Stimulated activated CD4-positive, alpha-beta T cell treated with anti-CD3 and anti-CD28 coated beads, Interleukin-15, amount 100 ng/mL, for 24 hours (primary cell): ENCODE results near the gene PKD1L1.
"Not testable (repeated sequence)": the region's sequence is repeated elsewhere in the genome, so short reads cannot be mapped to it uniquely, and the experiment has no call there.

ENCODE experiments used
- DNase-seq: peaks from one replicate; pipeline ENCODE4 v3.0.0-alpha.2; 2020

Gene PKD1L1

GRCh38 chr7:47937065-47937687 is 11.1 kb downstream of the PKD1L1 start:
- DNase-seq = no peak

GRCh38 chr7:47936323-47936722 is 11.9 kb downstream of the PKD1L1 start:
- no peak for DNase-seq

- DNase-seq = no peak
Measured at GRCh38 chr7:47935336-47935735, 12.9 kb downstream of the PKD1L1 start.

- no peak for DNase-seq
Measured at GRCh38 chr7:47934831-47935230, 13.4 kb downstream of the PKD1L1 start.

GRCh38 chr7:47933215-47933614 is 15.1 kb downstream of the PKD1L1 start:
- DNase-seq = no peak

GRCh38 chr7:47932466-47933037 is 15.7 kb downstream of the PKD1L1 start:
- DNase-seq = no peak

GRCh38 chr7:47932016-47932415 is 16.2 kb downstream of the PKD1L1 start:
- DNase-seq = no peak

GRCh38 chr7:47931005-47932004 is 17.0 kb downstream of the PKD1L1 start:
- DNase-seq = no peak

- DNase-seq = no peak
Measured at GRCh38 chr7:47924266-47924665, 24.0 kb downstream of the PKD1L1 start.

- not testable (repeated sequence) for DNase-seq
Measured at GRCh38 chr7:47923081-47923875, 25.0 kb downstream of the PKD1L1 start.

GRCh38 chr7:47916514-47916913 is 31.8 kb downstream of the PKD1L1 start:
- not testable (repeated sequence) for DNase-seq

- DNase-seq = no peak
Measured at GRCh38 chr7:47915616-47915976, 32.7 kb downstream of the PKD1L1 start.

GRCh38 chr7:47914717-47915615 is 33.3 kb downstream of the PKD1L1 start:
- no peak for DNase-seq

GRCh38 chr7:47912332-47912731 is 35.9 kb downstream of the PKD1L1 start:
- no peak for DNase-seq

GRCh38 chr7:47908720-47909119 is 39.5 kb downstream of the PKD1L1 start:
- DNase-seq = no peak

GRCh38 chr7:47907981-47908616 is 40.2 kb downstream of the PKD1L1 start:
- DNase-seq = no peak

GRCh38 chr7:47906883-47907282 is 41.4 kb downstream of the PKD1L1 start:
- DNase-seq = no peak

GRCh38 chr7:47905076-47905920 is 43.0 kb downstream of the PKD1L1 start:
- no peak for DNase-seq

- no peak for DNase-seq
Measured at GRCh38 chr7:47902013-47902412, 46.3 kb downstream of the PKD1L1 start.

- no peak for DNase-seq
Measured at GRCh38 chr7:47901542-47901941, 46.7 kb downstream of the PKD1L1 start.
